T-helper 9 cell (primary cell): ENCODE data around the gene CYBC1.

Experiments
- DNase-seq: peaks from one replicate; pipeline ENCODE4 v3.0.0-alpha.2; 2020

CYBC1 gene

DNA sequence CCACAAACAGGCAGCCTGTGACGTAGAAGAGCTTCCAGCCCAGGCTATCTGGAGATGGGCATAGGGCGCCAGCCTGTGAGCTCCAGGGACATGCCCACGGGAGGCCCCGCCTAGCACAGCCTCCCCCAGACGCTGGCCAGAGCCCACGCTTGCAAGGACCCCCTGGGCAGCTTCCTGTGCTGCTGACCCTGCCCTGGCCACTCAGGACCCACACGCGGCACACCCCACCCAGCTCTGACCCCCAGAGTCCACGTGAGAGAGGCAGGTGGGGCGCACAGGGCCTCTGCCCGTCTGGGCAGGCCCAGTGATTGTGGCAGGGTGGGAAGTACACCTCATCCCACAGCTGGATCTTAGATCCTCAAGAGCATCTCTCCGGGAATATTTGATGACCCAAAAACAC, 3.9 kb downstream of the CYBC1 start:
- DNase-seq, result no peak

DNA sequence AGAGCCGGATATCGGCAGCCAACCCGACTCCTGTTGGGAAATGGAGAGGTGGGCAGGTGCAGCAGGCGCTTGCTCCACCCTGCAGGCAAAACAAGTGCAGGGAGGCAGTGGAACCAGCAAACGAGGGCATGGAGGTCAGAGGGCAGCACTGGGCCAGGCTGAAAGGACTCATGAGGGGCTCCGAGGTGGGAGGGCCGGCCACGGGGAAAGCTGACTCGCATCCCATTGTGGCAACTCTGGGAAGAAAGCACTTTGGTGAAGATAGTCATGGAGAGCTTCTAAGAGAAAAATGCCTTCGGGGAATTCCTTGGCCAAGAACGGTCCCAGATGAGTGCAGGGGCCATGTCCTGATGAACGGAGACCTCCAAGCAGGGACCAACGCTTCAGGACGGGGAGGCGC, 4.4 kb downstream of the CYBC1 start:
- DNase-seq, result no peak

DNA sequence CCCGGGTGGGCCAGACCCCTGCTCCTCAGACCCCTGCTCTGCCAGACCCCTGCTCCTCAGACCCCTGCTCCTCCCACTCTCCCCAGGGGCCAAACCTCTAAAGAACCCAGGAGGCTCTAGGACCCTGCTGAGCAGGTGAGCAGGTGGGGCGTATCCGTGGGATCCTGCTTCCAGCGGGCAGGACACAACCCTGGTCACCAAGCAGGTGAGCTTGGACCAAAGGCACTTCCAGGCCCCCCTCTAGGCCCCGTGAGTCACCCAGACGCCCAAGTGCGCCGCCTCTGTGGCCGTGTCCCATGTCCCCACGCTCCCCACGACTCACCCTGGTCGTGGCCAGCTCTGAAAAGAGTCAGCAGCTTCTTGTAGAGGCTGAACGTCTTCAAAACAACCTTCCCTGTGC, 5.0 kb downstream of the CYBC1 start:
- no peak for DNase-seq

DNA sequence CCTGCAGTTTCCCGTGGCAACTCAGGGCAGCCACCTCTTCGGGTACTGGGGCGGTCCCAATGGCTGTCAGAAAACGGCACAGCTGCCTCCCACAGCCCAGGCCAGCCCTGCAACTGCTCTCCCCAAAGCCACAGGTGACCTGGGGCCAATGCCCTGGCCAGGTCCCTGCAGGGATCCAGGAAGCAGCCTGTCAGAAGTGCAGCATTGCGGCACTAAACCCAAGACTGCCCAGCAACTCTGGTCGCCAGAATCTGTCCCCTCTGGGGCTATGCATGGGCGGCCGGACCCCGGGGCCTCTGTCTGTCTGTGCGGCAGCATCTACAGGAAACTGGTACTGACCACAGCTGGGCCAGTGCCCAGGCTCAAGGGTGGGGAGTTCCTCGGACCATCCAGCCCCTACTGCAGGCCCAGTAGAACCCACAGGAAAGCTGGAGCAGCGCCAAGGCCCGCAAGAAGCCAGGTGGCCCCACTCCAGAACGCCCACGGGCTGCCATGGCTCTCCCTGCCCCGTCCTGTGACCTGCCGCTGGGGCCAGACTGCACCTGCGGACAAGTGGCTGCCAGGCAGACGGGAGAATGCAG, 5.5 kb downstream of the CYBC1 start:
- no peak for DNase-seq

DNA sequence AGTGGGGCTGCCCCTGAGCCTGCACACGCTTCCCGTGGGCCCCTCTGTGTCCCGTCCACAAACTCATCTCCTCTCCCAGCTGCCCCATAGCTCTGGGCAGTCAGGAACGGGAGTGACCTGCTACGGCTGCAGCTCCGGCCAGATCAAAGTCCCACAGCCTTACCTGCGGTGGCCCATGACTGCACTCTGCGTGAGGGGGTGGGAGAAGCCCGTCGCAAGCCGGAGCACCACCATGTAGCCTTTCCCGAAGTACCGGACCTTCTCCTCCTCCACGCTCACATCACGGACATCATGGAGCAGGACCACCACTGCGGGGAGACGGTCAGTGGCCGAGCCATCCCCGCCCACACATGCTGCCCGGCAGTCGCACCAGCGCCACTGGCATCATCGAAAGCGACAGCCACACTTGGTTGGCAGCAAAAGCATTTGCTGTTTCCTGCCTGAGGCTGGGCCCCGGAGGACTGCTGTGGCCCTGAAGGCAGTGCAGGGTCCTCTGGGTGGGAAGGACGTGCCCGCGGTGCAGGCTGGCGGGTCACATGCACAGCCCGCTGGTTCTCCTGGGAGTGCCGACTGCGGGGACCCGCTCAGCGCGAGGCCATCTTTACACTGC, 6.2 kb downstream of the CYBC1 start:
- DNase-seq, result no peak

DNA sequence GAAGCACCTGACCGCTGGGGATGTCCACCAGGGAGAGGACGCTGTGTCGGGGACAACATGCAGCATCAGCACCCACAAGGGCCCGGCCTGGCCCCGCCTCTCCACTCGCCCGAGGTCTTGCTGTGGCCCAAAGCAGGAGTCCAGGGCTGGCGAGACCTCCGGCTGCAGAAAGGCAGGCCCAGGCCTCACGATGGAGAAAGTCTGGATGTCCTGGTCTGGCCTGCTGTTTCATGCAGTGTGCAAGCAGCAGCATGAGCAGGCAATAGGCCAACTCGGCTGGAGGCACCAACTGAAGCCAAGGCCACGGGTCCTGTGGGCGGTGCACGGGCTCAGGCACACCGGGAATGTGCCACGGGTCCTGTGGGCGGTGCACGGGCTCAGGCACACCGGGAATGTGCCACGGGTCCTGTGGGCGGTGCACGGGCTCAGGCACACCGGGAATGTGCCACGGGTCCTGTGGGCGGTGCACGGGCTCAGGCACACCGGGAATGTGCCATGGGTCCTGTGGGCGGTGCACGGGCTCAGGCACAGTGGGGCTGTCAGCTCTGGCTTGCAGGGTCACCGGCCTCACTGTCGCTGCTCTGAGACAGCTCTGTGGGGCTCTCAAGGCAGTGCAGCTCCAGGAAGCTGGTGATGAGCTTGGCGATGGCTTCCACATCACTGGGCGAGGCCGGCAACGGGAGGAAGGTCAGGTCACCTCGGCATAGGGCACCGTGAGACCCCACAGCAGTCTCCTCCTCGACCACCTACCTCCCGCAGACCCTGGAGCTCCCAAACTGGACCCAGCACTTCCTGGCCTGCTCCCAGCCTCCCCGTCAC, 6.9 kb downstream of the CYBC1 start:
- no peak for DNase-seq

DNA sequence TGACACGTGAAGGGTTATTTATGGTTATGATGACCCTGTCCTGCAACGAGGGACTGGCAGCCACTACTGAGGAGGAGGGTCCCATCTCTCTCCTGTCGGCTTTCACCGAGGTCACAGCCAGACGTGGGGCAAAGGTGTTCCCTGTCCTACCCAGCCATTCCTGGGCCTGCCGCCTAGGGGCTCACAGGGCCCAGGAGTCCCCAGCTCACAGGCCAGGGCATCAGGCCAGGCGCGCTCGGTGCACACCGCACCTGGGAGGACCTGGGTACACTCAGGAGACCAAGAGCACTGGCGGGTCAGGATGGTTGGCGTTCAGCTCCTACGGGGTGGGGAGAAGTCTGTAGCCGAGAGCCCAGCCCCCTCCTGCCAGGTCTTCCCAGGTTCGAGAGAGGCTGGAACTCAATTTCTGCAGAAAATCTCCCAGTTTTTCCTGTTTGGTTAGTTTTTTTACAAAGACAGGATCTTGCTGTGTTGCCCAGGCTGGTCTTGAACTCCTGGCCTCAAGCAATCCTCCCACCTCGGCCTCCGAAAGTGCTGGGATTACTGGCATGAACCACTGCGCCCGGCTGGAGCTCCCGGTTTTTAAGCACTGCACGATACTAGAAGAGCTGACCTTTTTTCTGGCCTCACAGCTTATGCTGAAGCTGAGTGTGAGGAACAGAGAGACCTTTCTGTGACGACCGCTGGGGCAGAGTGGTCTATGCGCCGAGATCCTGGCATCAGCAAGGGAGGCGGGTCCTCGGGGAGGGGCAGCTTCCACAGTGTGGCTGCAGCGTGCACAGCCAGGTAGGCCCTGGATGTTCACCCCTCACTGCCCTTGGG, 7.7 kb downstream of the CYBC1 start:
- no peak for DNase-seq

DNA sequence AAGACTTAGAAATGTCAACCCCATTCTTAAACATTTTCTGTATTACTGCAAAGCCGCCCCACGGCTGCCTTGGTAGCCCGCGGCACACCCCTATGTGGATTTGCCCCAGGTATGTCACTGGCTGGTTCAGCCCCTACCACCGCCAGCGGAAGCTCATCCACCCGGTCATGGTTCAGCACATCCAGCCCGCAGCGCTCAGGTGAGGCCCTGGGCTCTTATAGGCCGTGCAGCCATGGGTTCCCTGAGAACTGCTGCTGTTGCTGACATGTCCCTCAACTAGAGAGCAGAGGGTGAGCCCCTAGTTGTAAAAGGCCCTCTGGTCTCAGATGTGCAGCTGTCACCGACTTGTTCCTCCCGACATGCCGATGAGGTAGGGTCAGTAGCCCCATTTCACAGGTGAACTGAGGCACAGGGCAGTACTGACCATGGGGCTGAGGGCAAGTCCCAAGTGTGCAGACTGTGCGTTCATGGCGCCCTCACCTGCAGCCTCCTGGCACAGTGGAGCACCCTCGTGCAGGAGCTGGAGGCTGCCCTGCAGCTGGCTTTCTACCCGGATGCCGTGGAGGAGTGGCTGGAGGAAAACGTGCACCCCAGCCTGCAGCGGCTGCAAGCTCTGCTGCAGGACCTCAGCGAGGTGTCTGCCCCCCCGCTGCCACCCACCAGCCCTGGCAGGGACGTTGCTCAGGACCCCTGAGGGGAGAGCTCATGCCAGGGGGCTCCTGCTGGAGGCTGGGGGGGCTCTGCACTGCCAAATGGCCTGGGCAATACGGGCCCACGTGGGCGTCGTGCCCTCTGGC, 8.7 kb downstream of the CYBC1 start:
- no peak for DNase-seq

DNA sequence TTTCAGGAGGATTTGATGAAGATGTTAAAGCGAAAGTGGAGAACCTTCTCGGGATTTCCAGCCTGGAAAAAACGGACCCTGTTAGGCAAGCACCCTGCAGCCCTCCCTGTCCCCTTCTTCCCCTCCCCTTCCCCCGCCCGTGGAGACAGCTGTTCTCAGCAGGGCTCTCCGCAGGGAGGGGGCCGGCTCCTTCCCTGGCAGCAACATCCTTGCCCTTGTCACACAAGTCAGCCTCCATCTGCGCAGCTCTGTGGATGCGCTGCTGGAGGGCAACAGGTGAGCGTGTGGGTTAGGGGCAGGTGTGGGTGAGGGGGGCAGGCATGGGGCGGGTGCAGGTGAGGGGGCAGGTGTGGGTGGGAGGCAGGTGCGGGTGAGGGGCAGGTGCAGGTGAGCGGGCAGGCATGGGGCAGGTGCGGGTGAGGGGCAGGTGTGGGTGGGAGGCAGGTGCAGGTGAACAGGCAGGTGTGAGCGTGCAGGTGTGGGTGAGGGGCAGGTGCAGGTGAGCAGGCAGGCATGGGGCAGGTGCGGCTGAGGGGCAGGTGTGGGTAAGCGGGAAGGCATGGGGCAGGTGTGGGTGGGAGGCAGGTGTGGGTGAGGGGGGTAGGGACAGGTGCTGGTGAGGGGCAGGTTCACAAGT, 9.4 kb downstream of the CYBC1 start:
- no peak for DNase-seq

DNA sequence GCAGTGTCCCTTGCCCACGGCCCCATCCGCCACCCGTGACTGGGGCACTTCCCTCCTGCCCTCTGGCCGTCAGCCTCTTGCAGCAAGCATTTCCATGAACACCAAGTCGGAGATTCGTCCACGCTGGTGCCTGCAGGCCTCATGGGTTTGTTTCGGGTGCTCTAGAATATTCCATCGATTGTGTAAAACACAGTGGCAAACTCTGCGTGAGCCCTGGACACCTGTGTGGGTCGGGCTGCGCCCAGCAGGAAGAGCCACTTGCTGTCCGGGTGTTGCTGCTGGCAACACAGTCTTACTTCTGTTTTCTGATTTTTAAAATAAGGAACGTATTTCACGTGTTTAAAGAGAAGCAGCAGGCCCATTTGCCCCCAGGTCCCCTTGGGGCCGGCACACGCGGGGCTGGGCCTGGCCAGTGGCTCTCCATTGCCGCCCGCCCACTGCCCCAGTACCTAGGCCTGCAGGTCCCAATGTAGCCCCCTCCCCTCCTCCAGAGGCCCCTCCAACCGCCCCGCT, 10.0 kb downstream of the CYBC1 start:
- no peak for DNase-seq

DNA sequence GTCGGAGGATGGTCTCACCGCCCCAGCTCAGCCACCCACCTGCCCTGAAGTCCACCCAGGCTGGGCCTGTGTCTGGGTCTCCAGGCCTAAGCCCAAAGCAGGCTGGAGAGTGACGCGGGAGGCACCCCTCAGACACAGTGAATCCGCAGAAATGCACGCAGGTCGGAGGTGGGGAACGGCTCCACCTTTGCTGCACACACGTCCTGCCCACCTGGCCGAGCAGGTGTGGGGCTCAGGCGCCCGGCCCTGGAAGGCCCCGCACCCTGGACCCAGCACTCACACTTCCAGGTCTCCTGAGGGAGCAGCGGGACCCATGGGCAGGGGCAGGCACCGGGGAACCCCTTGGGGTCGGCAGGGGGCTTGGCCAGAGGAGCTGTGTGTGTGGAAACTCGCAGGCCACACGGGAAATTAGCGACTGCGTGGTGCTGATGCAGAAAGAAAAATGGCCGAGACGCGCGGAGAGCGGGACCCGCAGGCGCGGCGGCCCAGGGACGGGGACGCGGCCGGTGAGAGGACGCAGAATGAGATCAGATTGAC, 10.7 kb downstream of the CYBC1 start:
- DNase-seq, result no peak

DNA sequence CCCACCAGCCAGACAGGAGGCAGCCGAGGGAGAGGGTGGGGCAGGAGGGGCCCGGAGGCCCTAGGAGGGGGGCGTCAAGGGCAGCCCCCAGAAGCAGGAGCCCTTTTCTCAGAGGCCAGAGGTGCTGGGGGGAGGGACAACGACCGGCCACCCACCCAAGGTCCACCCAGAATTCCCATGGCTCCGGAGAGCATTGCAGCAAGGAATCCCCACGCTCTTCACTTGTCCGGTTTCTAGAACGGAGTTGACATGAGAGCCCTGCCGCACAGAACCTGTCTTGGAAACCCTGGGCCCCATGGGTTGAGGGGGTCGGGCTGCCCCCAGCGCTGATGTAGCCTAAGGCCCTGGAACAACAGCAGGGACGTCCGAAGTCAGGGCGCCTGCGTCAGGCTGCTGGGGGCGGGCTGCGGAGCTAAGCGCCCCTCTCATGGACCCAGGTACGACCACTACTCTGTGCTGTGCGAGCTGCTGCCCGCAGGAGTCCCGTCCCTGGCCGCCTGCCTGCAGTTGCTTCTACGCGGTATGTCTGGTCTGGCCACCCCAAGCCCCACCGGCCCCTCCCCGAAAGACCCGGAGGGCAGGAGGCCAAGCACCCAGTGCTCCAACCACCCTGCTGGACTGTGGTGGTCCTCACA, 11.2 kb downstream of the CYBC1 start:
- no peak for DNase-seq

DNA sequence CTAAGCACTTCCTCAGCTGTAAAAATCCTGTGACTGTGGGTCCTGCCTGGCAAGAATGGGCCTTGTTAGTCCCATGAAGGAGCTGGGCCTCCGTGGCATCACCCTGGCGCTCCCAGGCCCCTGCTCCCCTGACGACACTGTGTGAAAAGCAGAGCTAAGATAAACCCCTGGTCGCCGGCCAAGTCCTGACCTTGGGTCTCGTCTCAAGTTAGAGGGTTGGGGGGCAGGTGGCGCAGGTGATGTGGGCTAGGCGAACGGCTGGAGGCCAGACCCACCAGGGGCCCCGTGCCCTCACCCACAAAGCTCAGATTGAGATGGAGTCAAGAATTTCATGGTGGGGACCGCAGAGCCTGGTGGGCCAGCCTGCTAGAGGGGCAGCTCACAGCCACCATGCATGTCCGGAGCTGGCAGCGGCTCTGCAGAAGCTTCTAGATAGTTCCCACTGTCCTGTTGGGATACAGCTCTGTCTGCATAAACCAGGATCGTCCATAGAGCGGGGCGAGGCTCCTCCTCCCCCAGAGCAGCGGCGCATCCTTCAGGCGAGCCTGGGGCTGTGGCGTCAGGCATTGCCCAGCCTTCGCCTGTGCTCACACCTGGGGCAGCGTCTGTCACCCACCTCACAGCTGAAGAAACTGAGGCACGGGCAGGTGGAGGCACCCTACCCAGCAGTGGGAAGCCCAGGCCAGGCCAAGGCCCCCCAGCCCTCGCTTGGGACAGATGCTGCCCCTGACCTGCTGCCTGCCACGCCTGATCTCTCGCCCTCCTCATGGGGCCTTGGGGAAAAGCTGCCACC, 12.0 kb downstream of the CYBC1 start:
- no peak for DNase-seq

DNA sequence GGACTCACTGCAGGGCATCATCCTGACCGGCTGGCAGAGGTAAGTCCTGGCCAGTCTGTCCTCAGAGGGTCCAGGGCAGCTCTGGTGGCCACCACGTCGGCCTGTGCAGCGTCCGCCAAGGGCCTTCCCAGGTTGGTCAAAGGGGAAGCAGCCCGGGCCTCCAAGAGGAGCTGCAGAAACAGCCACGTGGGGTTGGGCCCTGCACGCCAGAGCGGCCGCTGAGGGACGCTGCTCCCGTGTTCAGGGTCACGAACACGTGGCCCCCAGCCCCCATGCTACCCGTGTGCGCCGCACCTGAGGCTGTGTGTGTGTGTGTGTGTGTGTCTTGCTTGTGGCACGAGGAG, 13.3 kb downstream of the CYBC1 start:
- DNase-seq, result no peak

DNA sequence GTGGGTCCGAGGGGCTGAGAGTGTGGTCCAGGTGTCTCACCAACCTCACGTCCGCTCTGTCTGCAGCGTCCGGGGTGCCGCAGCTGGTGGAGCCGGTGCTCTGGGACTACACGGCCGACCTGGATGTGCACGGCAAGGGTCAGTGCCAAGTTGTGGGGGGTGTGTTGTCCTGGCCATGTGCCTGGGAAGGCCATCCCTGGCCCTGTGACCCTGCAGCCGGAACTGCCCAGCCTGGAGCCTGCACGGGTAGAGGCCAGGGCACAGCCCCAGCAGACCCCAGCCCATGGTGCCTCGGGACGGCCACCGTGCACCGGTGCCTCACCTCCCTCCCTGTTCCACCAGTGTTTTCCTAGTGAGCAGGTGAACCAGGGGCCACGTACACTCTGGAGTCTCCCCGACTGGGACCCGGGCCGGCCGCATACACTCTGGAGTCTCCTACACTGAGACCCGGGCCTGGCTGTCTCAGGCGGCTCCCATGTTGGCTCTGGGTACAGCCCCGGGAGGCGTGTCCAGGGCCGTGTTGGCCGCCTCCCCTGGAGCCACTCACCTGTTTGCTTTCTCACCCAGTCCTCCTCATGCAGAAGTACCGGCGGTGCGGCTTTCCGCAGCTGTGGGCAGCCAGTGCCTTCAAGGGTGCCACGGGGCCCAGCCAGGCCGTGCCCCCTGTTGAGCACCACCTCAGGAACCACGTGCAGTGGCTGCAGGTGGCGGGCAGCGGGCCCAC, 13.8 kb downstream of the CYBC1 start:
- no peak for DNase-seq

DNA sequence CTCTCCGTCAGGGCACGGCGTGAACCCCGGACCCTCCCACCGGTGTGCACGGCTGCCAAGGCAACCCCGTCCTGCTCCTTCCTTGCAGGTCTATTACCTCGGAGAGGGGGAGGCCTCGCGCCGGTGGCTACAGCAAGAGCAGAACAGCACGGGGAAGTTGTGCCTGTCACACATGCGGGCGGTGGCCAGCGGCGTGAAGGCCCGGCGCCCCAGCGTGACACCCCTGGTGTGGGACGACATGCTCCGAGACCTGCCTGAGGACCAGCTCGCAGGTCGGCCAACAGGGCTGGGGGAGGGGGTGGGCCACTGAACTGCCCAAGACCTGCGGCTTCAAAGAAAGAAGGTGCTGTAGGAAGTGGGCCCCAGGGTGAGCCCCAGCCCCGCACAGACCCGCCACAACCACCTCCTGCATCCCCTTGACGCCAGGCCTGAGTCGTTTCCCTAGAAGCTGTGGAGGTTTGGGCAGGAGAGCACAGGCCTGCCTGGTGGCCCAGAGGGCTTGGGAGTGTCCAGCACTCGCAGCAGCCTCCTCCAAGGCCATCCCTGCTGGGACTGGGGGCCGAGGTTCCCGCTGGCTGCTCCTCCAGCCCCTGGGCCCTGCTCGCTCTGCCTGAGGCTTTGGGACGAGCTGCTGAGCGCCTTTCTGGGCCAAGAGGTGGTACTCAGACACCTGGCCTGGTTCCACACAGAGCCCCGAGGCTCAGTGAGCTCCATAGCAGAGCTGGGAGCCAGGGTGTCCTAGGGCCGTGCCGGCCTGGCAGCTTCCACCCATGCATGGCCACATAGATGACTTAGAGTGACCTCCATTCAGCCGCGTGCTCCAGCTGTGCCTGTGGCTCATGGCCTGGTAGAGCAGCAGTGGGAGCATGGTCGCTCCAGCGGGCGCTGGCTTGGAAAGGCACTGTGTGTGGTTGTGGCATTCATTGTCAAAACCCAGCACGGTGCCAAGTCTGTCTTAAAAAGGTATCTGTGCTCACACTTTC, 14.7 kb downstream of the CYBC1 start:
- no peak for DNase-seq

DNA sequence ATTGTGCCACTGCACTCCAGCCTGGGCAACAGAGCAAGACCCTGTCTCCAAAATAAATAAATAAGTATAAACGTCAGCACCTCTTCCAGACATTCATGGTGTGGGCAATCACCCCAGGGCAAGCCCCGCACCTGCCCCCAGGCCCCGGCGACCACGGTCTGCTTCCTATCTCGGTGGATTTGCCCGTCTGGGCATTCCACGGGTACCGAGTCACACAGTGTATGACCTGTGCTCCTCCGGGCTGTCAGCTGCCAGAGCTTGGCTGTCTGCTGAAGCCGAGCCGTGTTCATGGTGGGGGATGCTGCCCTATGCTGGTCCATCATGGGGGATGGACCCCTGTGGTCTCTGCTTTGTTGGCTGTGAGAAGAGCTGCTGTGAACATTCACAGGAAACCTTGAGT, 15.4 kb downstream of the CYBC1 start:
- no peak for DNase-seq

DNA sequence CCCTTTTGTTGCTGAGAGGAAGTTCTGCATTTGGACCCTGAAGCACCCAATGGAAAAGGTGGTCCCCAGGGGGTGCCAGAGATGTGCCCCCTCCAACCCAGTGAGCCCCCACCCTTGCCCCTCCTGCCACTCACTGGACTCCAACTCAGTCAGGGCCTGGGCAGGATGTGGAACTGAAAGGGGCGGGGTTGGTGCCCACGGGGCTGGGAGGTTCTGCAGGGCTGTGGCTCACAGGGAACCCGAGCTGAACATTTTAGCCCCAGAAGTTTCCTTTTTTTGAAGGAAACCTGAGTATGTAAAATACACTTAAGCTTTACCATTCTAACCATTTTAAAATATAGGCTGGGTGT, 16.4 kb downstream of the CYBC1 start:
- no peak for DNase-seq
